H1 (cell line): Measurements from ENCODE around the gene SDF2L1. TPM values are rescaled to one million over a fixed set of nuclear protein-coding genes. Genes with fewer than 3 reads are reported as not detected.

ENCODE experiments used
- CHD7 ChIP-seq: fragments of 300-600 bp; sonication (generic); IDR thresholded peaks from 2 replicates; pipeline ENCODE4 v1.7.1; 2012; ENCODE audit warnings: low read length, moderate library complexity, mild to moderate bottlenecking, inconsistent platforms; ENCODE audit not compliant: insufficient replicate concordance
- JUN ChIP-seq: IDR thresholded peaks from 2 replicates; pipeline ENCODE4 v1.6.1; 2011; ENCODE audit warnings: low read depth, mild to moderate bottlenecking, improper control_type of control experiment, low read length
- polyA plus RNA-seq, 7 experiments: library from polyadenylated mRNA; depleted of rRNA in 3 of 7; stranded (reverse) in 5 of 7; unstranded in 2 of 7; fragments of >200 nt in 5 of 7; fragments of 200-250 nt in 2 of 7; gene quantifications; 1 replicate in 5 of 7; 2 replicates in 1 of 7; 4 replicates in 1 of 7; pipeline versions ENCODE4 v1.2.1 to v1.2.3, GENCODE V29; 2011 to 2013; ENCODE audit warnings: missing spikeins in 2 of 7, mixed read lengths in 2 of 7
- total RNA-seq: library from RNA; stranded (reverse); fragmentation: NEBNext Ultra II Directional; extraction: Animal tissue kit (Norgen Biotek cat#: 25700); gene quantifications from 2 replicates; pipeline ENCODE4 v1.2.1, GENCODE V29; 2021

Gene SDF2L1
- total and polyA plus RNA-seq, 2 of the 8 experiments (the other 6 are each of a cell fraction or from before 2014, with no cell fraction given) = 51.1 to 59.6 TPM

GRCh38 chr22:21682385-21683175, 40.5 kb downstream of the SDF2L1 start (continued):
- TF ChIP-seq CHD7 (no peak), JUN (no peak)
